Osteoblast (primary cell): Measurements from ENCODE around the gene FNDC3B. TPM values are rescaled to one million over a fixed set of nuclear protein-coding genes. Genes with fewer than 3 reads are reported as not detected.

ENCODE experiments used
- DNase-seq: peaks from one replicate; pipeline ENCODE4 v3.0.0; 2011; ENCODE audit warnings: low spot score, mixed read lengths; ENCODE audit not compliant: insufficient read length; ENCODE audit errors: missing footprints
- H2AFZ ChIP-seq: 2 replicates; pipeline ENCODE4 v1.6.0; 2011; ENCODE audit warnings: mild to moderate bottlenecking, low read length
- H3K27ac ChIP-seq: 2 replicates; pipeline ENCODE4 v1.5.1; 2011; ENCODE audit warnings: mild to moderate bottlenecking, low read depth, low read length, moderate library complexity
- H3K27me3 ChIP-seq: 2 replicates; pipeline ENCODE4 v1.6.0; 2012; ENCODE audit warnings: mild to moderate bottlenecking, control low read depth, inconsistent platforms, low read length, moderate library complexity; ENCODE audit not compliant: insufficient read depth
- H3K36me3 ChIP-seq: 2 replicates; pipeline ENCODE4 v1.5.1; 2011; ENCODE audit warnings: mild to moderate bottlenecking, low read length, control low read depth, moderate library complexity; ENCODE audit not compliant: insufficient read depth
- H3K4me1 ChIP-seq: 2 replicates; pipeline ENCODE4 v1.5.1; 2011; ENCODE audit warnings: mild to moderate bottlenecking, low read length, control low read depth, moderate library complexity; ENCODE audit not compliant: insufficient read depth
- H3K4me2 ChIP-seq: 2 replicates; pipeline ENCODE4 v1.6.0; 2011; ENCODE audit warnings: mild to moderate bottlenecking, low read length; ENCODE audit not compliant: insufficient read depth
- H3K4me3 ChIP-seq: fragments of 200-600 bp; sonication (generic); 3 replicates; pipeline ENCODE4 v1.5.1; 2012; ENCODE audit warnings: mild to moderate bottlenecking, low read length, inconsistent platforms; ENCODE audit not compliant: insufficient read depth
- H3K79me2 ChIP-seq: 2 replicates; pipeline ENCODE4 v1.6.0; 2012; ENCODE audit warnings: mild to moderate bottlenecking, low read length, control low read depth, inconsistent platforms; ENCODE audit not compliant: insufficient read depth
- H3K9me3 ChIP-seq: 2 replicates; pipeline ENCODE4 v1.5.1; 2011; ENCODE audit warnings: low read depth, low read length, control low read depth
- H4K20me1 ChIP-seq: 2 replicates; pipeline ENCODE4 v1.6.0; 2012; ENCODE audit warnings: mild to moderate bottlenecking, low read length, control low read depth; ENCODE audit not compliant: insufficient read depth
- CTCF ChIP-seq: IDR thresholded peaks from 2 replicates; pipeline ENCODE4 v1.5.1; 2011; ENCODE audit warnings: mild to moderate bottlenecking, low read depth, low read length, moderate library complexity; ENCODE audit errors: extremely low read depth
- total RNA-seq: library from RNA; depleted of rRNA; stranded (reverse); fragments of >200 nt; gene quantifications from 2 replicates; pipeline ENCODE4 v1.2.3, GENCODE V29; 2012

Gene FNDC3B
- total RNA-seq, 1 donor: 179 TPM

GRCh38 chr3:172289583-172289982 is 250.2 kb downstream of the FNDC3B start:
- no peak overlapping the region for H3K27ac ChIP-seq
- H3K4me3 ChIP-seq: no peak overlapping the region
- peak; percentile 45 for TF ChIP-seq CTCF
- H2AFZ ChIP-seq: no peak overlapping the region
- H3K4me1 ChIP-seq: peaks cover 26% of the 10 kb centered on the region
- peaks cover 90% of the 10 kb centered on the region for H3K79me2 ChIP-seq
- no peak for DNase-seq
- H4K20me1 ChIP-seq: peaks cover 37% of the 10 kb centered on the region
- H3K27me3 ChIP-seq: no peaks in the 10 kb centered on the region
- no peaks in the 10 kb centered on the region for H3K9me3 ChIP-seq
- peaks cover 68% of the 10 kb centered on the region for H3K36me3 ChIP-seq
- H3K4me2 ChIP-seq: no peak overlapping the region

- no peaks in the 10 kb centered on the region for H3K27me3 ChIP-seq
- no peak overlapping the region for H3K4me2 ChIP-seq
- no peak for TF ChIP-seq CTCF
- H3K4me3 ChIP-seq: no peak overlapping the region
- H2AFZ ChIP-seq: no peak overlapping the region
- H4K20me1 ChIP-seq: peaks cover 29% of the 10 kb centered on the region
- peaks cover 73% of the 10 kb centered on the region for H3K36me3 ChIP-seq
- no peak overlapping the region for H3K27ac ChIP-seq
- DNase-seq: no peak
- peaks cover 87% of the 10 kb centered on the region for H3K79me2 ChIP-seq
- H3K4me1 ChIP-seq: peaks cover 19% of the 10 kb centered on the region
- no peaks in the 10 kb centered on the region for H3K9me3 ChIP-seq
Measured at GRCh38 chr3:172290457-172290856, 251.1 kb downstream of the FNDC3B start.

GRCh38 chr3:172291650-172292049 is 252.3 kb downstream of the FNDC3B start:
- H3K27me3 ChIP-seq: no peaks in the 10 kb centered on the region
- H2AFZ ChIP-seq: no peak overlapping the region
- H3K36me3 ChIP-seq: peaks cover 79% of the 10 kb centered on the region
- no peaks in the 10 kb centered on the region for H3K9me3 ChIP-seq
- TF ChIP-seq CTCF: no peak
- peaks cover 36% of the 10 kb centered on the region for H4K20me1 ChIP-seq
- peaks cover 7% of the 10 kb centered on the region for H3K4me1 ChIP-seq
- no peak overlapping the region for H3K4me2 ChIP-seq
- DNase-seq: no peak
- H3K79me2 ChIP-seq: peaks cover 80% of the 10 kb centered on the region
- H3K27ac ChIP-seq: no peak overlapping the region
- H3K4me3 ChIP-seq: no peak overlapping the region

- DNase-seq: no peak
- Histone ChIP-seq H3K4me1 (peaks cover 2% of the 10 kb centered on the region), H3K36me3 (peaks cover 74% of the 10 kb centered on the region), H3K27ac (no peak overlapping the region), H2AFZ (no peak overlapping the region), H3K4me3 (no peak overlapping the region), H3K27me3 (no peaks in the 10 kb centered on the region), H3K9me3 (no peaks in the 10 kb centered on the region), H3K79me2 (peaks cover 75% of the 10 kb centered on the region), H4K20me1 (peaks cover 38% of the 10 kb centered on the region), H3K4me2 (no peak overlapping the region)
- no peak for TF ChIP-seq CTCF
Measured at GRCh38 chr3:172292422-172292821, 253.0 kb downstream of the FNDC3B start.
